ENCODE results near the gene CCNY. TPM values are rescaled to one million over a fixed set of nuclear protein-coding genes. Genes with fewer than 3 reads are reported as not detected.

Gene CCNY
- total RNA-seq (2021; ENCODE audit: unreplicated experiment) = 62.2 TPM
- 40.6 and 42.8 TPM in 2 replicates for polyA plus RNA-seq (2012)
- Bru-seq, nascent RNA = percentile 81 among the genes with signal in this experiment
- BruChase-seq, experiment 1, labeled RNA remaining after a 6-hour chase = percentile 79 among the genes with signal in this experiment
- BruChase-seq, experiment 2, labeled RNA remaining after a 2-hour chase = percentile 75 among the genes with signal in this experiment
- long read RNA-seq, full-length matches to known transcripts = 209 of 268 reads
- long read RNA-seq, partial matches to known transcripts = 2 of 268 reads
- long read RNA-seq, other reads (novel, unspliced or antisense) = 57 of 268 reads

DNA sequence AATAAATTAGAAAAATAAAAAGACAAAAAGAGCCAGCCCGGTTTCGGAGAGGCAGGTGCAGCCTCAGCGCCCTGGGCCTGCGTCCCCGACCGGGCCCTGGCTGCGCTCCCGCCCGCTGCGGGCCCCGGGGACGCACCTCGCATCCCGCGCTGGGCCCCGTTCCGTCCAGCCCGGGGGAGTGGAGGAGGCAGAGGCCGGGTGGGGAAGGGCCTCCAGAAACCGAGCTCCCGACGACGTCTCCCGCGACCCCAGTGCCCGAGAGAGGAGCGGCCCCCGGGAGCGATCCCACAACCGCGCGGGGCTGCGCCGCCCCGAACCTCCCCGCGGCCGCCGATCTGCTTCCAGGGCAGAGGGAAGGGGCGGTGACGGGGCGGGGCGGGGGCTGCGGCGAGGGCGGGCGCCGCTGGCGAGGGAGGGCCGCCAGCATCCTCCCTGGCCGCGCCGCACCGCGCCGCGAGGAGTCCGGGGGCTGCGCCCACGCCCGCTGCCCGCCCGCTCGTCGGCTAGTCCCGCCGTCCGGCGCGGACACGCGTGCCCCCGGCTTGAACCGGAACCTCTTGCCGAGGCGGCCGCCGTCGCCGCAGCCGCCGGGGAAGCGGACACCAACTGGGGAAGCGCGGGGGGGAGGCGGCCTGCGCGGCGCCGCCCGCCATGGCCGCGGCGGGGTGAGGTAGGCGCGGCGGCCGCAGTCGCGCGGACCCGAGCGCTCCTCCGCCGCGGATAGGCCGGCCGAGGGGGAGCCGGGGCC, at the start of gene CCNY:
TSS of gene CCNY (plus strand) at position 426 of the 748 bp plus-strand sequence. CDS start 545 bp downstream, outside the sequence.
- H3K27ac ChIP-seq (ENCODE audit: low read depth, low read length) = peak within 1 kb of the TSS; percentile 84
- TF ChIP-seq YY1 (IDR thresholded peaks at IDR 0.05; ENCODE audit: extremely low read depth, insufficient replicate concordance, low read depth, low read length) = peak; percentile 2
- no peak for TF ChIP-seq FOSL1 (IDR thresholded peaks at IDR 0.05; ENCODE audit: low read depth)
- no peak for TF ChIP-seq SRF (IDR thresholded peaks at IDR 0.05; ENCODE audit: low read depth)
- no peak for TF ChIP-seq ZNF274 (IDR thresholded peaks at IDR 0.05; ENCODE audit: low read depth, low read length)
- TF ChIP-seq EZH2phosphoT487 (IDR thresholded peaks at IDR 0.05; ENCODE audit: borderline replicate concordance) = no peak
- peak; percentile 65 for TF ChIP-seq POLR2A (IDR thresholded peaks at IDR 0.05; ENCODE audit: borderline replicate concordance, extremely low read depth, insufficient read depth, insufficient read length)
- peak; percentile 94 for TF ChIP-seq ZFX (IDR thresholded peaks at IDR 0.05)
- TF ChIP-seq SP1 (IDR thresholded peaks at IDR 0.05; ENCODE audit: low read depth) = 0 out of 2 replicates have a peak, but pooled peaks have one; percentile 12
- peak; percentile 72; the same call in 1 of the 2 replicates for TF ChIP-seq SIN3A (IDR thresholded peaks at IDR 0.05; ENCODE audit: low read depth)
- TF ChIP-seq RAD21 (IDR thresholded peaks at IDR 0.05; ENCODE audit: low read depth) = no peak
- TF ChIP-seq EGR1 (IDR thresholded peaks at IDR 0.05; ENCODE audit: low read depth) = no peak
- TF ChIP-seq, protein P1, sequence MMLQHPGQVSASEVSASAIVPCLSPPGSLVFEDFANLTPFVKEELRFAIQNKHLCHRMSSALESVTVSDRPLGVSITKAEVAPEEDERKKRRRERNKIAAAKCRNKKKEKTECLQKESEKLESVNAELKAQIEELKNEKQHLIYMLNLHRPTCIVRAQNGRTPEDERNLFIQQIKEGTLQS (IDR thresholded peaks at IDR 0.05) = no peak
- TF ChIP-seq CEBPB (IDR thresholded peaks at IDR 0.05; ENCODE audit: low read depth) = no peak
- TF ChIP-seq, protein P2, sequence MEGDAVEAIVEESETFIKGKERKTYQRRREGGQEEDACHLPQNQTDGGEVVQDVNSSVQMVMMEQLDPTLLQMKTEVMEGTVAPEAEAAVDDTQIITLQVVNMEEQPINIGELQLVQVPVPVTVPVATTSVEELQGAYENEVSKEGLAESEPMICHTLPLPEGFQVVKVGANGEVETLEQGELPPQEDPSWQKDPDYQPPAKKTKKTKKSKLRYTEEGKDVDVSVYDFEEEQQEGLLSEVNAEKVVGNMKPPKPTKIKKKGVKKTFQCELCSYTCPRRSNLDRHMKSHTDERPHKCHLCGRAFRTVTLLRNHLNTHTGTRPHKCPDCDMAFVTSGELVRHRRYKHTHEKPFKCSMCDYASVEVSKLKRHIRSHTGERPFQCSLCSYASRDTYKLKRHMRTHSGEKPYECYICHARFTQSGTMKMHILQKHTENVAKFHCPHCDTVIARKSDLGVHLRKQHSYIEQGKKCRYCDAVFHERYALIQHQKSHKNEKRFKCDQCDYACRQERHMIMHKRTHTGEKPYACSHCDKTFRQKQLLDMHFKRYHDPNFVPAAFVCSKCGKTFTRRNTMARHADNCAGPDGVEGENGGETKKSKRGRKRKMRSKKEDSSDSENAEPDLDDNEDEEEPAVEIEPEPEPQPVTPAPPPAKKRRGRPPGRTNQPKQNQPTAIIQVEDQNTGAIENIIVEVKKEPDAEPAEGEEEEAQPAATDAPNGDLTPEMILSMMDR (IDR thresholded peaks at IDR 0.05 in 2 of 3, conservative IDR thresholded peaks at IDR 0.05 in 1 of 3; ENCODE audit: borderline replicate concordance in 1 of 3, insufficient read depth in 1 of 3, low read depth in 2 of 3, low read length in 2 of 3) = no peak
- no peak for TF ChIP-seq ELF1 (IDR thresholded peaks at IDR 0.05; ENCODE audit: borderline replicate concordance, low read depth)
- TF ChIP-seq TCF7L2 (IDR thresholded peaks at IDR 0.05; ENCODE audit: borderline replicate concordance, extremely low read depth, insufficient read depth, insufficient read length) = no peak
- TF ChIP-seq CBX3 (IDR thresholded peaks at IDR 0.05; ENCODE audit: low read depth) = no peak
- TF ChIP-seq POLR2AphosphoS5 (IDR thresholded peaks at IDR 0.05; ENCODE audit: low read depth, low read length) = peak; percentile 81
- TF ChIP-seq ZBTB33 (IDR thresholded peaks at IDR 0.05; ENCODE audit: extremely low read depth, insufficient replicate concordance, low read length) = no peak

More for the DNA sequence above, at the start of gene CCNY:
- H4K20me1 ChIP-seq (ENCODE audit: insufficient read depth) = peaks cover 24% of the 10 kb centered on the region; the same call in 1 of the 2 replicates
- no TSS peak for BruUV-seq (replicated peaks)
- no peaks in the 10 kb centered on the region for H3K9me3 ChIP-seq (ENCODE audit: control insufficient read depth in 1 of 2, insufficient read depth in 1 of 2, low read depth in 1 of 2, low read length in 2 of 2)
- no peak within 1 kb of the TSS for H2AFZ ChIP-seq (ENCODE audit: low read depth, low read length, poor library complexity, severe bottlenecking)
- no peaks in the 10 kb centered on the region for H3K9me2 ChIP-seq (ENCODE audit: insufficient read depth)
- peak within 1 kb of the TSS; percentile 92 for H3K4me2 ChIP-seq (ENCODE audit: low read length)
- POLR2A ChIA-PET = no interaction called here
- RAD21 ChIA-PET (ENCODE audit: low non-redundant PET in 1 of 2, low total read pairs in 2 of 2, uncharacterized antibody in 2 of 2, unreplicated experiment in 2 of 2) = no interaction called here
- intact Hi-C loops (cut with micrococcal nuclease) = loop anchor here (2.0 to 5.0 kb wide), 3 partner anchors 15 to 226 kb away; partner anchors contain the start of gene CREM
- peak within 1 kb of the TSS; percentile 86 for H3K9ac ChIP-seq (ENCODE audit: low read length)
- CTCF ChIA-PET = no interaction called here
- H3K79me2 ChIP-seq (ENCODE audit: insufficient read depth, low read length) = peaks cover 82% of the 10 kb centered on the region
- peaks cover 28 to 60% of the 10 kb centered on the region in 2 experiments for H3K4me1 ChIP-seq (ENCODE audit: control insufficient read depth in 1 of 2, insufficient read depth in 2 of 2, low read length in 2 of 2)
- DNase-seq (ENCODE audit: low read depth, low spot score) (no peak), ATAC-seq (peak; percentile 83)
- H3K27me3 ChIP-seq (ENCODE audit: insufficient read depth, low read length) = no peaks in the 10 kb centered on the region
- H3K4me3 ChIP-seq (replicated peaks in 1 of 2; ENCODE audit: low read depth in 1 of 2, low read length in 2 of 2) = peak within 1 kb of the TSS; percentile 79 to 87
- H3K36me3 ChIP-seq (ENCODE audit: control insufficient read depth in 1 of 2, insufficient read depth in 2 of 2, low read length in 2 of 2) = no peaks in the 10 kb centered on the region; a peak in 1 of 4 replicates

All from HCT116 (cell line).